ENCODE results near the gene NFE2L1.
"Not testable (repeated sequence)": the region's sequence is repeated elsewhere in the genome, so short reads cannot be mapped to it uniquely, and the experiment has no call there.

The NFE2L1 gene

DNA sequence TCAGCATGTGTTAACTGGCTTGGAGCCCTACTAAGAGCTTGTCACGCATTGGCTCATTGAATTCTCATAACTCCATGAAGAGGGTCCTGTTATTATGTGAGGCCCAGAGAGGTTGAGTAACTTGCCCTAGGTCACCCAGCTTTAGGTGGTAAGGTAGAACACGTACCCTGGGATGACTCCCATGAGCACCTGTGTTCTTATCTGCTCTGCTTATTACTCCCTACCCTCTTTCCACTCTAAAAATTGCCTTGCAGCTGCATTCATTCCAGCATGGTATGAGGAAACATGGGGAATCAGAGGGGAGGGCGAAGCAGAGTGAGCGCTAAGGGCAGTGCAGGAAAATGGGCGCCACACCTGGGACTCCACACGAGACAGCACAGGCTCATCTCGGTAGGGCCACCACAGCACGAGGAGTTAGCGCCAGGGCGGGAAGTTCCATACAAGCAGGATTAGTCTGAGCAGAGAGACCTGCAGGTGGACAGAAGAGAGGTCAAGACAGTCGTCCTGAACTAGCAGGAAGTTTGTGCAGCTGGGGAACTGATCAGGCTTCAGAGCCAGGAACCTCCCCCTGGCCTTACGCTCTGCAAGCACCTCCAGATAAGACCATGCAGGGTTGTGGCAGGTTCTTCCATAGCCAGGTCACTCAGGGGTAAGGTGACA, 20.7 kb upstream of the NFE2L1 start:
- no peak for TF ChIP-seq CTCF (IDR thresholded peaks at IDR 0.05; ENCODE audit: borderline replicate concordance, control extremely low read depth, extremely low read depth, insufficient read depth, missing control alignments)
- in situ Hi-C loops (cut with MboI; ENCODE audit: low sequenced_read_pairs, unreplicated experiment): no loop called here
- no peak for DNase-seq (ENCODE audit: low spot score)

- TF ChIP-seq CTCF (IDR thresholded peaks at IDR 0.05; ENCODE audit: borderline replicate concordance, control extremely low read depth, extremely low read depth, insufficient read depth, missing control alignments): no peak
- no peak for DNase-seq (ENCODE audit: low spot score)
- in situ Hi-C loops (cut with MboI; ENCODE audit: low sequenced_read_pairs, unreplicated experiment): no loop called here
Observed at GRCh38 chr17:48028736-48029135, 19.4 kb upstream of the NFE2L1 start.

- TF ChIP-seq CTCF (IDR thresholded peaks at IDR 0.05; ENCODE audit: borderline replicate concordance, control extremely low read depth, extremely low read depth, insufficient read depth, missing control alignments): no peak
- in situ Hi-C loops (cut with MboI; ENCODE audit: low sequenced_read_pairs, unreplicated experiment): loop anchor here (5.0 kb wide), 1 partner anchor 37 kb away; no protein-coding TSS in a partner anchor
- no peak for DNase-seq (ENCODE audit: low spot score)
Observed at GRCh38 chr17:48030531-48030930, 17.6 kb upstream of the NFE2L1 start.

GRCh38 chr17:48031966-48032365, 16.2 kb upstream of the NFE2L1 start:
- in situ Hi-C loops (cut with MboI; ENCODE audit: low sequenced_read_pairs, unreplicated experiment): loop anchor here (5.0 kb wide), 1 partner anchor 35 kb away; no protein-coding TSS in a partner anchor
- TF ChIP-seq CTCF (IDR thresholded peaks at IDR 0.05; ENCODE audit: borderline replicate concordance, control extremely low read depth, extremely low read depth, insufficient read depth, missing control alignments): no peak
- no peak for DNase-seq (ENCODE audit: low spot score)

GRCh38 chr17:48034734-48035133, 13.4 kb upstream of the NFE2L1 start:
- in situ Hi-C loops (cut with MboI; ENCODE audit: low sequenced_read_pairs, unreplicated experiment): loop anchor here (5.0 kb wide), 1 partner anchor 33 kb away; no protein-coding TSS in a partner anchor
- DNase-seq (ENCODE audit: low spot score): not testable (repeated sequence)

DNA sequence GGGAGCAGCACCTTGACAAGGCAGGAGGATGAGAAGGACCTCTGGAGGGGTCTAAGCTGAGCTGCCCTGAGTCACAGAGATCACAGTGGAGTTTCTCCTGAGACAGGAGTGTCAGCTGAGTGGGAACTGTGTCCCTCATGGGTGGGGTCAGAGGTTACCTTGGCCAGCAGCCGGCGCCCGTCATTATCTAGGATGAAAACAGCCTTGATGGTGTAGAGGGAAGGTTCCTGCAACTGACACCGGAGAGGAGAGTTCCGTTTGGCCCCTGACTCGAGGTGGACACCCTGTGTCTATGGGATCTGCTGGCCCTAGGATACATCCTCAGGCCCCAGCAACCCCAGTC, 11.5 kb upstream of the NFE2L1 start:
- no peak for TF ChIP-seq CTCF (IDR thresholded peaks at IDR 0.05; ENCODE audit: borderline replicate concordance, control extremely low read depth, extremely low read depth, insufficient read depth, missing control alignments)
- in situ Hi-C loops (cut with MboI; ENCODE audit: low sequenced_read_pairs, unreplicated experiment): no loop called here
- DNase-seq (ENCODE audit: low spot score): no peak

- DNase-seq (ENCODE audit: low spot score): peak; percentile 63
- in situ Hi-C loops (cut with MboI; ENCODE audit: low sequenced_read_pairs, unreplicated experiment): no loop called here
- TF ChIP-seq CTCF (IDR thresholded peaks at IDR 0.05; ENCODE audit: borderline replicate concordance, control extremely low read depth, extremely low read depth, insufficient read depth, missing control alignments): peak; percentile 66
Observed at GRCh38 chr17:48037036-48037837, 10.9 kb upstream of the NFE2L1 start, which contains the start of gene COPZ2. COPZ2 (minus strand) TSS chr17:48037797; CDS start chr17:48037777, 20 bp downstream.
